Stimulated activated CD4-positive, alpha-beta T cell treated with anti-CD3 and anti-CD28 coated beads, Interleukin-4, amount 100 ng/mL, for 1 hour (primary cell): ENCODE measurements around the gene WDR90.

Source experiments
- DNase-seq: peaks from one replicate; pipeline ENCODE4 v3.0.0-alpha.2; 2020

The WDR90 gene

GRCh38 chr16:709566-710499 is 60.7 kb downstream of the WDR90 start:
- DNase-seq = no peak

- DNase-seq = no peak
These were observed 61.4 kb downstream of the WDR90 start for GRCh38 chr16:710500-711075.

GRCh38 chr16:711084-711483 is 61.9 kb downstream of the WDR90 start:
- DNase-seq = no peak

- DNase-seq = peak; percentile 82
These were observed 62.6 kb downstream of the WDR90 start for GRCh38 chr16:711548-712320.

- peak; percentile 55 for DNase-seq
These were observed 63.6 kb downstream of the WDR90 start for GRCh38 chr16:712740-713250.

GRCh38 chr16:714079-714478 is 64.9 kb downstream of the WDR90 start:
- no peak for DNase-seq

- peak; percentile 94 for DNase-seq
These were observed 65.7 kb downstream of the WDR90 start, which contains the start of gene METRN for GRCh38 chr16:714558-715476. METRN (plus strand) TSS chr16:715118; CDS start chr16:715290, 172 bp downstream.

GRCh38 chr16:715477-716199 is 66.5 kb downstream of the WDR90 start:
- no peak for DNase-seq

GRCh38 chr16:716200-716568 is 67.0 kb downstream of the WDR90 start:
- DNase-seq = no peak

- DNase-seq = no peak
These were observed 67.7 kb downstream of the WDR90 start for GRCh38 chr16:716768-717325.
